Pancreas (tissue), 10 donors: ENCODE data around the gene WDFY4. TPM values are rescaled to one million over a fixed set of nuclear protein-coding genes. Genes with fewer than 3 reads are reported as not detected.

Source experiments
- ATAC-seq, 4 donors: fragments of 200-7000 bp; cut with Tn5 transposase; one replicate each; pipeline versions ENCODE4 v1.8.0 to v1.9.1; 2020; ENCODE audit warnings: mild to moderate bottlenecking in 4 of 4, moderate library complexity in 4 of 4
- DNase-seq, 6 donors: peaks; one replicate each; pipeline ENCODE4 v3.0.0-alpha.2; 2020
- FAIRE-seq: peaks from 2 replicates; lab custom pipeline; 2012; peaks lifted over from hg19 to GRCh38; lab: Jason Lieb, UNC
- H3K27ac ChIP-seq, 4 donors: fragments of 200-600 bp; sonication (generic); 1 replicate in 3 of 4; 2 replicates in 1 of 4; pipeline versions ENCODE4 v1.5.0 to v1.8.0; 2020
- H3K27me3 ChIP-seq, 4 donors: fragments of 200-600 bp; one replicate each; pipeline ENCODE4 v1.8.0; 2021
- H3K36me3 ChIP-seq, 3 donors: fragments of 200-600 bp; sonication (generic) in 1 of 3; one replicate each; pipeline versions ENCODE4 v1.5.0 to v1.8.0; 2020 to 2021
- H3K4me1 ChIP-seq, 3 donors: fragments of 200-600 bp; one replicate each; pipeline ENCODE4 v1.8.0; 2021
- H3K4me3 ChIP-seq, 4 donors: fragments of 200-600 bp; sonication (generic) in 2 of 4; one replicate each; pipeline versions ENCODE4 v1.5.0 to v1.8.0; 2020 to 2021
- H3K9me3 ChIP-seq, 4 donors: fragments of 200-600 bp; one replicate each; pipeline ENCODE4 v1.8.0; 2021
- CTCF ChIP-seq, 4 donors: fragments of 200-600 bp; sonication (generic) in 3 of 4; IDR thresholded peaks; one replicate each; pipeline versions ENCODE4 v1.5.0 to v1.8.0; 2021; ENCODE audit warnings: antibody characterized with exemption in 4 of 4
- WGBS, 2 donors: extraction: QIAGEN DNeasy Blood & Tissue Kit; methylation state at CpG; one replicate each; pipeline ENCODE4 v1.1.7; 2013; 5-methylcytosine and 5-hydroxymethylcytosine counted together
- intact Hi-C, 3 donors: fragments of 100-400 bp; cut with DNase I; formaldehyde crosslinking; loops; one replicate each; pipeline versions ENCODE4 v1.11.1 to v1.14.2; 2022
- polyA plus RNA-seq, 2 donors: library from polyadenylated mRNA; stranded (reverse); fragments of 200-250 nt; gene quantifications; one replicate each; pipeline ENCODE4 v1.2.3, GENCODE V29; 2013
- total RNA-seq, 6 donors: library from RNA; stranded (reverse); fragmentation: NEBNext Ultra II Directional in 4 of 6; extraction: Animal tissue kit (Norgen Biotek cat#: 25700) in 4 of 6; gene quantifications; one replicate each; pipeline versions ENCODE4 v1.2.1 to v1.2.4, GENCODE V29; 2021 to 2023
- donor health status: healthy with polysubstance abuse.
- donor health status: DM: no; HTN: no; CAD: no; lungs with moderate emphysema.
- donor health status: DM: no; HTN: no; CAD: no.
- donor health status: control.
- donor health status: control.
- donor health status: Bipolar disorder and iron deficiency.
- donor health status: DM: yes; HTN: yes; CAD: no.
- donor health status: DM: no; HTN: no; CAD: no.
- donor health status: DM: no; HTN: no; CAD: no.
- donor health status: DM: yes; HTN: yes; CAD: no.

WDFY4 gene
- total and polyA plus RNA-seq, 8 donors: 0.14 to 8.4 (median 0.72) TPM

- 33 to 35% methylated on average over 11 of the region's 11 CpGs for WGBS, 2 donors
- Histone ChIP-seq H3K27me3 (no peaks in the 10 kb centered on the region), H3K4me3 (no peak overlapping the region), H3K27ac (no peak overlapping the region), H3K4me1 (no peaks in the 10 kb centered on the region), H3K36me3 (no peaks in the 10 kb centered on the region), H3K9me3 (no peaks in the 10 kb centered on the region)
- TF ChIP-seq CTCF (IDR thresholded peaks at IDR 0.05): no peak
- intact Hi-C loops: no loop called here
- FAIRE-seq: no peak
- no peak for DNase-seq
- no peak for ATAC-seq
Measured at GRCh38 chr10:48880016-48880705, 195.5 kb downstream of the WDFY4 start.

GRCh38 chr10:48881937-48882336 is 197.3 kb downstream of the WDFY4 start:
- DNase-seq (no peak), ATAC-seq (no peak), FAIRE-seq (no peak)
- intact Hi-C loops: no loop called here
- no peaks in the 10 kb centered on the region for H3K27me3 ChIP-seq
- no peak overlapping the region for H3K4me3 ChIP-seq
- no peaks in the 10 kb centered on the region for H3K9me3 ChIP-seq
- no peak for TF ChIP-seq CTCF (IDR thresholded peaks at IDR 0.05)
- H3K27ac ChIP-seq: no peak overlapping the region
- WGBS, 2 donors: 67 to 69% methylated on average over 1 of the region's 1 CpG
- no peaks in the 10 kb centered on the region for H3K36me3 ChIP-seq
- H3K4me1 ChIP-seq: no peaks in the 10 kb centered on the region

- FAIRE-seq: no peak
- Histone ChIP-seq H3K27ac (no peak overlapping the region), H3K27me3 (no peaks in the 10 kb centered on the region), H3K4me1 (no peaks in the 10 kb centered on the region), H3K36me3 (no peaks in the 10 kb centered on the region), H3K9me3 (no peaks in the 10 kb centered on the region), H3K4me3 (no peak overlapping the region)
- DNase-seq: no peak
- intact Hi-C loops: no loop called here
- no peak for TF ChIP-seq CTCF (IDR thresholded peaks at IDR 0.05)
- 76 to 80% methylated on average over 2 of the region's 2 CpGs for WGBS, 2 donors
- no peak for ATAC-seq
Measured at GRCh38 chr10:48882881-48883280, 198.2 kb downstream of the WDFY4 start.

GRCh38 chr10:48883701-48884100 is 199.0 kb downstream of the WDFY4 start:
- H3K4me1 ChIP-seq: no peaks in the 10 kb centered on the region
- 28 to 32% methylated on average over 4 of the region's 4 CpGs for WGBS, 2 donors
- intact Hi-C loops: no loop called here
- H3K27ac ChIP-seq: no peak overlapping the region
- no peaks in the 10 kb centered on the region for H3K27me3 ChIP-seq
- H3K36me3 ChIP-seq: no peaks in the 10 kb centered on the region
- no peak for FAIRE-seq
- no peak for ATAC-seq
- no peak for DNase-seq
- no peak for TF ChIP-seq CTCF (IDR thresholded peaks at IDR 0.05)
- H3K4me3 ChIP-seq: no peak overlapping the region
- H3K9me3 ChIP-seq: no peaks in the 10 kb centered on the region
